Smooth muscle cell of the brain vasculature (primary cell): ENCODE results near the gene VPS13C.

Source experiments
- DNase-seq: peaks from one replicate; pipeline ENCODE4 v3.0.0-alpha.2; 2012; ENCODE audit warnings: low read depth, low spot score

VPS13C gene

GRCh38 chr15:61818801-61819200 is 241.4 kb downstream of the VPS13C start:
- no peak for DNase-seq

- DNase-seq, result no peak
Observed at GRCh38 chr15:61816856-61817255, 243.4 kb downstream of the VPS13C start.

- no peak for DNase-seq
Observed at GRCh38 chr15:61815356-61816083, 244.7 kb downstream of the VPS13C start.

GRCh38 chr15:61812476-61812875 is 247.8 kb downstream of the VPS13C start:
- no peak for DNase-seq

GRCh38 chr15:61811952-61812351 is 248.3 kb downstream of the VPS13C start:
- DNase-seq, result no peak

GRCh38 chr15:61809216-61809615 is 251.0 kb downstream of the VPS13C start:
- DNase-seq, result no peak

GRCh38 chr15:61807281-61807929 is 252.8 kb downstream of the VPS13C start:
- no peak for DNase-seq
